ENCODE results near the gene BNIP2. TPM values are rescaled to one million over a fixed set of nuclear protein-coding genes. Genes with fewer than 3 reads are reported as not detected.

BNIP2 gene
- total RNA-seq, 1 donor from 2014 or later: 81.4 TPM

DNA sequence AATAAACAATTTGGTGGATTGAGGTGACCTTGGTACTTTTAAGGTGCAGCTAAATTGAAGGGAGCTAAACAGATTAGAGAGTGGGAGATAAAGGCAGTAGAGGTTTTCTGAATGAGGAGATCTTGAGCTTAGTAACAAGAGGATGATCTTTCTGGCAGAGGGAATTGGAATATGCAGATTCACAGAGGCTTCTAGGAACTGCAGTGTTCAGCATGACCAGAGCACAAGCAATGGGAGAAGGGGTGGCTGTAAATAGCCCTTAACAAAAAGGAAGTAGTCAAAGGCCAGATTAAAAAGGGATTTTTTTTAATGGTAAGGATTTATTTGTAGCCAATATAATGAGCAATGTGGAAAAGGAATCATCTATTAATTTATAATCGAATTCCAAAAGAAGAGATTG is 5.7 kb upstream of the BNIP2 start:
- TF ChIP-seq EZH2 (IDR thresholded peaks at IDR 0.05): no peak
- TF ChIP-seq, protein P1, sequence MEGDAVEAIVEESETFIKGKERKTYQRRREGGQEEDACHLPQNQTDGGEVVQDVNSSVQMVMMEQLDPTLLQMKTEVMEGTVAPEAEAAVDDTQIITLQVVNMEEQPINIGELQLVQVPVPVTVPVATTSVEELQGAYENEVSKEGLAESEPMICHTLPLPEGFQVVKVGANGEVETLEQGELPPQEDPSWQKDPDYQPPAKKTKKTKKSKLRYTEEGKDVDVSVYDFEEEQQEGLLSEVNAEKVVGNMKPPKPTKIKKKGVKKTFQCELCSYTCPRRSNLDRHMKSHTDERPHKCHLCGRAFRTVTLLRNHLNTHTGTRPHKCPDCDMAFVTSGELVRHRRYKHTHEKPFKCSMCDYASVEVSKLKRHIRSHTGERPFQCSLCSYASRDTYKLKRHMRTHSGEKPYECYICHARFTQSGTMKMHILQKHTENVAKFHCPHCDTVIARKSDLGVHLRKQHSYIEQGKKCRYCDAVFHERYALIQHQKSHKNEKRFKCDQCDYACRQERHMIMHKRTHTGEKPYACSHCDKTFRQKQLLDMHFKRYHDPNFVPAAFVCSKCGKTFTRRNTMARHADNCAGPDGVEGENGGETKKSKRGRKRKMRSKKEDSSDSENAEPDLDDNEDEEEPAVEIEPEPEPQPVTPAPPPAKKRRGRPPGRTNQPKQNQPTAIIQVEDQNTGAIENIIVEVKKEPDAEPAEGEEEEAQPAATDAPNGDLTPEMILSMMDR (IDR thresholded peaks at IDR 0.05): no peak
- TF ChIP-seq EZH2phosphoT487 (IDR thresholded peaks at IDR 0.05): no peak
- H3K36me3 ChIP-seq: no peaks in the 10 kb centered on the region
- no peak overlapping the region for H2AFZ ChIP-seq (replicated peaks)
- peaks cover 11% of the 10 kb centered on the region for H3K4me1 Mint-ChIP-seq
- H3K4me3 Mint-ChIP-seq: no peak overlapping the region
- DNase-seq (ENCODE audit: low spot score): no peak
- H3K27me3 ChIP-seq: no peaks in the 10 kb centered on the region
- H3K9me3 ChIP-seq (ENCODE audit: low read depth): no peaks in the 10 kb centered on the region
- H3K36me3 Mint-ChIP-seq: no peaks in the 10 kb centered on the region
- peaks cover 20% of the 10 kb centered on the region for H3F3A ChIP-seq (ENCODE audit: low read depth)
- no peaks in the 10 kb centered on the region for H3K9me3 Mint-ChIP-seq
- H3K4me2 ChIP-seq: no peak overlapping the region
- H3K27ac ChIP-seq: no peak overlapping the region
- H3K9ac ChIP-seq: no peak overlapping the region
- H3K27me3 Mint-ChIP-seq (ENCODE audit: insufficient read depth, low read depth): peaks cover 2% of the 10 kb centered on the region
- no peaks in the 10 kb centered on the region for H3K79me2 ChIP-seq (ENCODE audit: low read depth)
- H4K20me1 ChIP-seq (ENCODE audit: low read depth): no peaks in the 10 kb centered on the region
- no peak overlapping the region for H3K27ac Mint-ChIP-seq
- peaks cover 10% of the 10 kb centered on the region for H3K4me1 ChIP-seq
- no peak overlapping the region for H3K4me3 ChIP-seq

DNA sequence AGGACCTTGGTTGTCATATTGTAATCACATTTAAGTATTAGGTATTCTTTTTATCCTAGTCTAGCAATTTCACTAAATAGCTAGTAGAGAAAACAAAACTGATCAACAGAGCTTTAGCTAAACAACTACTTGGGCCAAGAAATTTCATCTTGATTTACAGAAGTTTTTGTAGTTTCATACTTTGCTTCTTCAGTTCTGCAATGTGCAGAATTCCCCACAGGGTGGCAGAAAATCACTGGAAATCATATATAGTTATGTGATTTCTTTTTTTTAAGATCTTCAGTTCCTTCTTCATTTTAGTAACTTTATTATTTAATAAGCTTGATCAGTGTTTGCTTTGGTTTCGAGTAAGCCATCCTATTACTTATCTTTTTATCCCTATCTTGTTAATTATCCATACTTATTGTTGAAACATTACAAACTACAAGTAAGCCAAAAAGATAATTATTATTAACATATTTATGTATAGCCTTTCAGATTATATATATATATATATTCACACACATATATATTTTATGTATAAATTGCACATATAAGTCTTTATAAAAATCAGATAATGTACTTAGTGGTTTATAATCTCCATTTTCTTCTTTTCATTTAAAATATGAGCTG is 2.2 kb upstream of the BNIP2 start:
- Histone ChIP-seq H3K4me2 (no peak overlapping the region), H3K4me3 (no peak overlapping the region), H3K9me3 (ENCODE audit: low read depth) (no peaks in the 10 kb centered on the region), H4K20me1 (ENCODE audit: low read depth) (peaks cover 27% of the 10 kb centered on the region), H3K27ac (no peak overlapping the region), H3K36me3 (no peaks in the 10 kb centered on the region), H3K9ac (no peak overlapping the region), H3K79me2 (ENCODE audit: low read depth) (peaks cover 27% of the 10 kb centered on the region), H3F3A (ENCODE audit: low read depth) (peaks cover 27% of the 10 kb centered on the region), H3K4me1 (peaks cover 14% of the 10 kb centered on the region), H3K27me3 (no peaks in the 10 kb centered on the region), H2AFZ (replicated peaks) (no peak overlapping the region)
- Mint-ChIP-seq H3K36me3 (no peaks in the 10 kb centered on the region), H3K4me1 (peaks cover 18% of the 10 kb centered on the region), H3K9me3 (no peaks in the 10 kb centered on the region), H3K27me3 (ENCODE audit: insufficient read depth, low read depth) (peaks cover 3% of the 10 kb centered on the region), H3K4me3 (peak overlapping the region; percentile 62), H3K27ac (no peak overlapping the region)
- TF ChIP-seq EZH2phosphoT487 (IDR thresholded peaks at IDR 0.05): no peak
- TF ChIP-seq, protein P1 (IDR thresholded peaks at IDR 0.05): peak; percentile 60
- DNase-seq (ENCODE audit: low spot score): peak; percentile 37

DNA sequence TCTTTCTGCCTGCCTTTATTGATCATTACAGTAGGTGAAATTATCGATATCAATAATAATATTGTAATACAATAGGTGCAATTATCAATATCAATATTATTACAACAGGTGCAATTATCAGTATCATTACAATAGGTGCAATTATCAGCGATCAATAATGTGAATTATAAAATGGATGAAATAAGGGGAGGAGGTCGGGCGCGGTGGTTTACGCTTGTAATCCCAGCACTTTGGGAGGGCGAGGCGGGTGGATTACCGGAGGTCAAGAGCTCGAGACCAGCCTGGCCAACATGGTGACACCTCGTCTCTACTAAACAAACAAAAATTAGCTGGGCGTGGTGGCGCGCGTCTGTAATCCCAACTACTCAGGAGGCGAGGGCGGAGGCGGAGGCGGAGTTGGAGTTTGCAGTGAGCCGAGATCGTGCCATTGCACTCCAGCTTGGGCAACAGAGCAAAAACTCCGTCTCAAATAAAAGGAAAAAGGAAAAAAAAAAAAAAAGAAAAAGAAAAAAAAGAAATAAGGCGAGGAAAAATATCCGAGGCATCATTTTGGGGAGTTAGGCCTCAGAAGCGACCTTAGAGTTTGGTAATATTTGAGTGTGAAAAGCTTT is 611 bp upstream of the BNIP2 start:
- H3K4me3 Mint-ChIP-seq: peak overlapping the region; percentile 99
- H3K9me3 Mint-ChIP-seq: no peaks in the 10 kb centered on the region
- Histone ChIP-seq H4K20me1 (ENCODE audit: low read depth) (peaks cover 37% of the 10 kb centered on the region), H3K9ac (no peak overlapping the region), H3K27me3 (no peaks in the 10 kb centered on the region), H3F3A (ENCODE audit: low read depth) (peaks cover 22% of the 10 kb centered on the region), H3K36me3 (no peaks in the 10 kb centered on the region), H3K79me2 (ENCODE audit: low read depth) (peaks cover 43% of the 10 kb centered on the region), H3K4me3 (peak overlapping the region; percentile 88), H3K9me3 (ENCODE audit: low read depth) (no peaks in the 10 kb centered on the region), H2AFZ (replicated peaks) (no peak overlapping the region), H3K4me1 (peaks cover 8% of the 10 kb centered on the region), H3K27ac (peak overlapping the region; percentile 35), H3K4me2 (peak overlapping the region; percentile 82)
- H3K36me3 Mint-ChIP-seq: peaks cover 4% of the 10 kb centered on the region
- H3K27ac Mint-ChIP-seq: peak overlapping the region; percentile 3
- H3K27me3 Mint-ChIP-seq (ENCODE audit: insufficient read depth, low read depth): peaks cover 3% of the 10 kb centered on the region
- no peak for TF ChIP-seq EZH2phosphoT487 (IDR thresholded peaks at IDR 0.05)
- DNase-seq (ENCODE audit: low spot score): peak; percentile 76
- H3K4me1 Mint-ChIP-seq: peaks cover 18% of the 10 kb centered on the region

DNA sequence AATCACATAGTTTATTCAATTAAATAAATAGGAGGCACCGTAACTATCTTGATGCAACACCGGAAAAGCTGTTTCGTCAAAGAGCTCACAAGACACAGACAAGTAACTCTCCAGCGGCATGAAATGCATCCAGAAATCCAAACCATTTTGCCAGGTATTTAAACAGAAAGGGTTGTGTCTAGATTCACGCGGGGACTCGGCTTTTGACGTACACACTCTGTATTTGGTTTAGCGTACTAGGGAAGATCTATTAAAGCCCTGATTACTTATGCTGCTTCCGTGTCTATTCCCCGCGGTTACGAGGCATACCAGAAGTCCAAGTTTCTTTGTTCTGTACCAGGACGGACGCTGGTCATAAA is 718 bp downstream of the BNIP2 start:
- Histone ChIP-seq H3K4me3 (peak overlapping the region; percentile 88), H3K4me1 (peaks cover 8% of the 10 kb centered on the region), H3K79me2 (ENCODE audit: low read depth) (peaks cover 56% of the 10 kb centered on the region), H3K27me3 (no peaks in the 10 kb centered on the region), H2AFZ (replicated peaks) (peak overlapping the region; percentile 45), H3K36me3 (no peaks in the 10 kb centered on the region), H3K9me3 (ENCODE audit: low read depth) (no peaks in the 10 kb centered on the region), H3F3A (ENCODE audit: low read depth) (peaks cover 22% of the 10 kb centered on the region), H3K4me2 (peak overlapping the region; percentile 90), H3K9ac (peak overlapping the region; percentile 90), H4K20me1 (ENCODE audit: low read depth) (peaks cover 37% of the 10 kb centered on the region), H3K27ac (peak overlapping the region; percentile 94)
- H3K9me3 Mint-ChIP-seq: no peaks in the 10 kb centered on the region
- no peak for DNase-seq (ENCODE audit: low spot score)
- TF ChIP-seq, protein P1 (IDR thresholded peaks at IDR 0.05): no peak
- TF ChIP-seq EZH2phosphoT487 (IDR thresholded peaks at IDR 0.05) (no peak), EZH2 (IDR thresholded peaks at IDR 0.05) (no peak)
- peak overlapping the region; percentile 85 for H3K27ac Mint-ChIP-seq
- H3K27me3 Mint-ChIP-seq (ENCODE audit: insufficient read depth, low read depth): peaks cover 3% of the 10 kb centered on the region
- H3K36me3 Mint-ChIP-seq: peaks cover 4% of the 10 kb centered on the region
- H3K4me3 Mint-ChIP-seq: peak overlapping the region; percentile 99
- peaks cover 18% of the 10 kb centered on the region for H3K4me1 Mint-ChIP-seq

Measured in neural progenitor cell (in vitro differentiated cells).